Mesenchymal stem cell (in vitro differentiated cells and primary cell): ENCODE measurements around the gene FBXO22.
A peak's percentile ranks its signal among the peaks of the same experiment; 100 is the strongest.

ENCODE experiments used
- DNase-seq: peaks from one replicate; pipeline ENCODE4 v3.0.0-alpha.2; 2013
- H2AFZ ChIP-seq: one replicate; pipeline ENCODE4 v1.6.1; 2013; ENCODE audit warnings: low read depth, mild to moderate bottlenecking, control low read depth, inconsistent platforms, low read length, moderate library complexity
- H2AK5ac ChIP-seq: 2 replicates; pipeline ENCODE4 v1.6.1; 2013; ENCODE audit warnings: low read length, moderate library complexity, mild to moderate bottlenecking, inconsistent platforms; ENCODE audit not compliant: severe bottlenecking
- H2BK120ac ChIP-seq: one replicate; pipeline ENCODE4 v1.6.1; 2013; ENCODE audit warnings: low read depth, mild to moderate bottlenecking, inconsistent platforms, low read length, moderate library complexity
- H2BK12ac ChIP-seq, 2 experiments: one replicate each; pipeline ENCODE4 v1.6.1; 2013; ENCODE audit warnings: inconsistent platforms in 2 of 2, low read length in 2 of 2, mild to moderate bottlenecking in 2 of 2, moderate library complexity in 2 of 2, control low read depth in 1 of 2
- H2BK15ac ChIP-seq: one replicate; pipeline ENCODE4 v1.6.1; 2013; ENCODE audit warnings: mild to moderate bottlenecking, low read depth, inconsistent platforms; ENCODE audit not compliant: poor library complexity, severe bottlenecking
- H2BK5ac ChIP-seq: 2 replicates; pipeline ENCODE4 v1.6.1; 2013; ENCODE audit warnings: low read depth, mild to moderate bottlenecking, low read length, control low read depth, inconsistent platforms; ENCODE audit not compliant: poor library complexity, severe bottlenecking
- H3K14ac ChIP-seq, 2 experiments: one replicate each; pipeline ENCODE4 v1.6.1; 2013; ENCODE audit warnings: inconsistent platforms in 2 of 2, low read length in 2 of 2, control low read depth in 1 of 2, mild to moderate bottlenecking in 1 of 2, moderate library complexity in 1 of 2
- H3K18ac ChIP-seq, 2 experiments: one replicate each; pipeline ENCODE4 v1.6.1; 2013; ENCODE audit warnings: inconsistent platforms in 2 of 2, low read length in 2 of 2, control low read depth in 1 of 2, low read depth in 1 of 2, mild to moderate bottlenecking in 1 of 2
- H3K23ac ChIP-seq, 2 experiments: one replicate each; pipeline ENCODE4 v1.6.1; 2013; ENCODE audit warnings: inconsistent platforms in 2 of 2, low read length in 2 of 2, mild to moderate bottlenecking in 2 of 2, moderate library complexity in 2 of 2, control low read depth in 1 of 2
- H3K27ac ChIP-seq: 2 replicates; pipeline ENCODE4 v1.5.1; 2013; ENCODE audit warnings: mild to moderate bottlenecking, moderate library complexity, low read length, control low read depth, inconsistent platforms; ENCODE audit not compliant: poor library complexity, severe bottlenecking
- H3K27me3 ChIP-seq, 2 experiments: 2 replicates each; pipeline versions ENCODE4 v1.6.1 to v1.7.0; 2013; ENCODE audit warnings: low read length in 2 of 2, mild to moderate bottlenecking in 2 of 2, moderate library complexity in 2 of 2, control low read depth in 1 of 2, inconsistent platforms in 1 of 2; ENCODE audit not compliant: control insufficient read depth in 1 of 2, insufficient read depth in 1 of 2
- H3K36me3 ChIP-seq, 2 experiments: 2 replicates each; pipeline versions ENCODE4 v1.6.1 to v1.7.0; 2013; ENCODE audit warnings: low read length in 2 of 2, control low read depth in 1 of 2, inconsistent platforms in 1 of 2, low read depth in 1 of 2, mild to moderate bottlenecking in 1 of 2; ENCODE audit not compliant: insufficient read depth in 2 of 2, control insufficient read depth in 1 of 2
- H3K4ac ChIP-seq, 2 experiments: one replicate each; pipeline ENCODE4 v1.6.1; 2013; ENCODE audit warnings: inconsistent platforms in 2 of 2, low read length in 2 of 2, mild to moderate bottlenecking in 2 of 2, moderate library complexity in 2 of 2, control low read depth in 1 of 2, low read depth in 1 of 2
- H3K4me1 ChIP-seq: 2 replicates; pipeline ENCODE4 v1.6.1; 2013; ENCODE audit warnings: low read depth, low read length, control low read depth; ENCODE audit not compliant: control insufficient read depth, insufficient read depth
- H3K4me2 ChIP-seq: 2 replicates; pipeline ENCODE4 v1.6.1; 2013; ENCODE audit warnings: low read length, mild to moderate bottlenecking, inconsistent platforms; ENCODE audit not compliant: poor library complexity, severe bottlenecking
- H3K4me3 ChIP-seq, 2 experiments: 2 replicates each; pipeline versions ENCODE4 v1.5.1 to v1.7.0; 2013; ENCODE audit warnings: low read length in 2 of 2, mild to moderate bottlenecking in 2 of 2, control low read depth in 1 of 2, low read depth in 1 of 2; ENCODE audit not compliant: insufficient read depth in 1 of 2
- H3K79me1 ChIP-seq: replicated peaks from 2 replicates; pipeline ENCODE4 v1.6.1; 2013; ENCODE audit warnings: mild to moderate bottlenecking, control low read depth, low read length, inconsistent platforms; ENCODE audit not compliant: poor library complexity, severe bottlenecking
- H3K9ac ChIP-seq: 2 replicates; pipeline ENCODE4 v1.7.0; 2013; ENCODE audit warnings: mild to moderate bottlenecking, low read length, moderate library complexity
- H3K9me3 ChIP-seq: 2 replicates; pipeline ENCODE4 v1.7.0; 2013; ENCODE audit warnings: mild to moderate bottlenecking, low read length; ENCODE audit not compliant: control insufficient read depth
- H4K8ac ChIP-seq: one replicate; pipeline ENCODE4 v1.6.1; 2013; ENCODE audit warnings: inconsistent platforms, mild to moderate bottlenecking, low read length, moderate library complexity
- H4K91ac ChIP-seq: one replicate; pipeline ENCODE4 v1.6.1; 2013; ENCODE audit warnings: mild to moderate bottlenecking, low read length, inconsistent platforms
- WGBS: methylation state at CpG from one replicate; pipeline ENCODE4 v1.1.7; 2013; ENCODE audit warnings: mixed read lengths; 5-methylcytosine and 5-hydroxymethylcytosine counted together

The FBXO22 gene

DNA sequence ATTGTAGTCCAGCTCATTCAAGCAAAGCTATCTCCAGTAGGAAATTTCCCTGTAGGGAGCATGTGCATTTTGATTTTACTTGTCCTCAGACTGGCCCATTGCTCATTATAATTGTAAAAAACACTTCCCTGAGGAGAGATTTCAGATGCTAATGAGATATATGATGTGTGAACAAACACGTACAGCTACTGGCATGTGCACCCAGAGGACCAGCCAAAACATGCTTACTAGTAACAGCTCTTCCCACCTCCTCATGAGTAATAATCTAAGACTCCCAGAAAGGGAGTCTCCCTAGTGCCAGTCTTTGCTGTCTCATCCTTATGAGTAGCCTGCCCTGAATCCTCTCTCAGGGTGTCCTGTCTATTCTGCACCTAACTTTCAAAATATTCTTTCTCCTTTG, 43.4 kb downstream of the FBXO22 start:
- H3K9me3 ChIP-seq = no peaks in the 10 kb centered on the region
- no peak overlapping the region for H3K23ac ChIP-seq
- no peak overlapping the region for H3K4me2 ChIP-seq
- H4K8ac ChIP-seq = no peak overlapping the region
- no peak overlapping the region for H2AFZ ChIP-seq
- H3K4me3 ChIP-seq = no peak overlapping the region
- no peak overlapping the region for H2BK12ac ChIP-seq
- WGBS = 44% methylated on average over 1 of the region's 1 CpG
- DNase-seq = peak; percentile 50
- no peak overlapping the region for H2BK5ac ChIP-seq
- no peak overlapping the region for H2BK15ac ChIP-seq
- H2AK5ac ChIP-seq = no peak overlapping the region
- no peaks in the 10 kb centered on the region for H3K4me1 ChIP-seq
- no peak overlapping the region for H3K9ac ChIP-seq
- H3K79me1 ChIP-seq = no peaks in the 10 kb centered on the region
- no peak overlapping the region for H2BK120ac ChIP-seq
- H3K27ac ChIP-seq = no peak overlapping the region
- H3K14ac ChIP-seq = no peak overlapping the region
- peaks cover 0 to 73% of the 10 kb centered on the region in 2 experiments for H3K27me3 ChIP-seq
- no peak overlapping the region for H3K4ac ChIP-seq
- no peak overlapping the region for H3K18ac ChIP-seq
- no peaks in the 10 kb centered on the region for H3K36me3 ChIP-seq
- no peak overlapping the region for H4K91ac ChIP-seq

DNA sequence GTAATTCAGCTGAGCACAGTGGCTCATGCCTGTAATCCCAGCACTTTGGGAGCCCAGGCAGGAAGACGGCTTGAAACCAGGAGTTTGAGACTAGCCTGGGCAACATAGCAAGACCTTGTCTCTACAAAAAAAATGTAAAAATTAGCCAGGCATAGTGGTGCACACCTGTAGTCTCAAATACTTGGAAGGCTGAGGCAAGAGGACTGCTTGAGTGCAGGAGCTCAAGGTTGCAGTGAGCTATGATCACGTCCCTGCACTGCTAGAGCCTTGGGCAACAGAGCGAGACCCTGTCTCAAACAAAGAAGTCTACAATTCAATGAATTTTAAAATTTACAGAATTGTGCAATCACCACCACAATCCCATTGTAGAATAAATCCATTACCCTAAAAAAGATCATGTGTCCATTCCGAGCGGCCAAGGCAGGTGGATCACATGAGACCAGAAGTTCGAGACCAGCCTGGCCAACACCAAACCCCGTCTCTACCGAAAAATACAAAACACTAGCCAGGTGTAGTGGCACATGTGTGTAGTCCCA, 45.2 kb downstream of the FBXO22 start:
- no peak overlapping the region for H3K27ac ChIP-seq
- H2BK5ac ChIP-seq = no peak overlapping the region
- 84% methylated on average over 8 of the region's 8 CpGs for WGBS
- H3K9ac ChIP-seq = no peak overlapping the region
- H3K4me3 ChIP-seq = no peak overlapping the region
- H4K91ac ChIP-seq = no peak overlapping the region
- H3K79me1 ChIP-seq = no peaks in the 10 kb centered on the region
- peaks cover 0 to 72% of the 10 kb centered on the region in 2 experiments for H3K27me3 ChIP-seq
- no peaks in the 10 kb centered on the region for H3K4me1 ChIP-seq
- DNase-seq = no peak
- H3K14ac ChIP-seq = no peak overlapping the region
- no peak overlapping the region for H3K4me2 ChIP-seq
- no peaks in the 10 kb centered on the region for H3K36me3 ChIP-seq
- H4K8ac ChIP-seq = no peak overlapping the region
- no peak overlapping the region for H2AK5ac ChIP-seq
- H2BK120ac ChIP-seq = no peak overlapping the region
- H3K23ac ChIP-seq = no peak overlapping the region
- H3K4ac ChIP-seq = no peak overlapping the region
- no peak overlapping the region for H2AFZ ChIP-seq
- no peak overlapping the region for H2BK12ac ChIP-seq
- no peaks in the 10 kb centered on the region for H3K9me3 ChIP-seq
- no peak overlapping the region for H3K18ac ChIP-seq
- H2BK15ac ChIP-seq = no peak overlapping the region

DNA sequence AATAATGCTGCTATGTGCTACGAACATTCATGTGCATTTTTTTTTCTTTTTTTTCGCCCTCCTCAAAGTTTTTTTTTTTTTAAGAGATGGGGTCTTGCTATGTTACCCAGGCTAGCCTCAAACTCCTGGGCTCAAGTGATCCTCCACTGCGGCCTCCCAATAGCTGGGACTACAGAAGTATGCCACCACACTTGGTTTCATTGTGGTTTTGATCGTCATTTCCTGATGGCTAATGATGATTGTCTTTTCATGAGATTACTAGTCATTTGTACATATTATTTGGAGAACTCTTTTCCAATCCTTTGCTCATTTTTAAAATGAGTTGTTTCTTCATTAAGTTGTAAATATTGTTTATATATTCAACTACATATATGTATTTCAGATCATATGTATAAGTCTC, 48.8 kb downstream of the FBXO22 start:
- H4K8ac ChIP-seq = no peak overlapping the region
- no peak overlapping the region for H2BK12ac ChIP-seq
- no peaks in the 10 kb centered on the region for H3K79me1 ChIP-seq
- H3K4me2 ChIP-seq = no peak overlapping the region
- H2BK15ac ChIP-seq = no peak overlapping the region
- no peak overlapping the region for H4K91ac ChIP-seq
- H3K4me3 ChIP-seq = no peak overlapping the region
- no peak overlapping the region for H3K9ac ChIP-seq
- no peak for DNase-seq
- no peaks in the 10 kb centered on the region for H3K36me3 ChIP-seq
- H2BK5ac ChIP-seq = no peak overlapping the region
- no peak overlapping the region for H2AK5ac ChIP-seq
- no peak overlapping the region for H3K18ac ChIP-seq
- H2AFZ ChIP-seq = no peak overlapping the region
- no peak overlapping the region for H3K4ac ChIP-seq
- WGBS = 100% methylated on average over 3 of the region's 4 CpGs
- H3K4me1 ChIP-seq = no peaks in the 10 kb centered on the region
- H3K27ac ChIP-seq = no peak overlapping the region
- no peaks in the 10 kb centered on the region for H3K9me3 ChIP-seq
- no peak overlapping the region for H3K23ac ChIP-seq
- H2BK120ac ChIP-seq = no peak overlapping the region
- H3K14ac ChIP-seq = no peak overlapping the region
- peaks cover 0 to 82% of the 10 kb centered on the region in 2 experiments for H3K27me3 ChIP-seq

DNA sequence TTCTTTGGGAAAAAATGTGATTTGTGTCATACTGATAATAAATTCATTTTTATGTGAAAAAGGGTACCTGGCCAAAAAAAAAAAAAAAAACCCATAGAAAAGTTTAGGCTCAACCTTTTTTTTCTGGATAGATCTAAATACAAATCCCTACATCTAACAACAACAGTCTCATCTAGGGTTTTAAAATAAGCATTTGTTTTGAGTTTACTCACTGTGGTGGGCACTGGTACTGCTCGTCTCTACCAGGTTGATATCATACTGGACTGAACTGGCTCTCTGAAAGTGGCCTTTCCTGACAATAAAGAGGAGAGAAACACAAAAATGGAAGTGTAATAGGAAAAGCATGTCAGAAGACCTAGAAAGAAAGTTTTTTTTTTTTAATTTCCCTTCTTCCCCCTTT, 52.0 kb downstream of the FBXO22 start:
- no peak overlapping the region for H2AFZ ChIP-seq
- no peak overlapping the region for H3K4me3 ChIP-seq
- no peak overlapping the region for H3K9ac ChIP-seq
- H3K18ac ChIP-seq = no peak overlapping the region
- H3K9me3 ChIP-seq = no peaks in the 10 kb centered on the region
- H3K14ac ChIP-seq = no peak overlapping the region
- H3K4me2 ChIP-seq = no peak overlapping the region
- H2AK5ac ChIP-seq = no peak overlapping the region
- H3K23ac ChIP-seq = no peak overlapping the region
- no peak overlapping the region for H4K91ac ChIP-seq
- no peak overlapping the region for H2BK5ac ChIP-seq
- no peak overlapping the region for H2BK12ac ChIP-seq
- H3K27me3 ChIP-seq = peaks cover 0 to 69% of the 10 kb centered on the region in 2 experiments
- 82% methylated on average over 1 of the region's 1 CpG for WGBS
- H4K8ac ChIP-seq = no peak overlapping the region
- H3K4me1 ChIP-seq = no peaks in the 10 kb centered on the region
- no peaks in the 10 kb centered on the region for H3K36me3 ChIP-seq
- H2BK15ac ChIP-seq = no peak overlapping the region
- H3K4ac ChIP-seq = no peak overlapping the region
- no peak overlapping the region for H2BK120ac ChIP-seq
- no peak overlapping the region for H3K27ac ChIP-seq
- DNase-seq = no peak
- no peaks in the 10 kb centered on the region for H3K79me1 ChIP-seq
